ENCODE data around the gene MCM10. TPM values are rescaled to one million over a fixed set of nuclear protein-coding genes. Genes with fewer than 3 reads are reported as not detected.

Gene MCM10
- total and polyA plus RNA-seq, 2 experiments from 2014 or later = 38.2 to 43.0 TPM

DNA sequence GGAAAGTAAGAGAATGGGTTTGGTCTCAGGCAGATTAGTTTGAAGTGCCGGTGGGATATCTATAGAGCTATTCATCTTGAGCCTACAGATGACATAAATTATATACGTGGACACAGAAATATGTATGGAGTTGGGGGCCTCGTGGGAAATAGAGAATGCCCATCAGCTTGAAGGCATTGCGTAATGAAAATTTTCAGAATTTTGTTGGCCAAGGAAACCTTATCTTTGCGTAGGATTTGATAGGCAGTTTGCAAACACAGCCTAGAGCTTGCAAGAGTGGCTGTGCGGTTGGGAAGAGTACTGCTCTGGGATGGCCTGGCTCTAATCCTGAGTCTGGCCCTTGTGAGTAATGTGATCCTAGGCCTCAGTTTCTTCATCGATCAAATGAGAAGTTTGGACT, 32.3 kb downstream of the MCM10 start:
- peaks cover 3% of the 10 kb centered on the region; the same call in 1 of the 2 replicates for H4K20me1 ChIP-seq (replicated peaks; ENCODE audit: insufficient read depth)
- DNase-seq (ENCODE audit: low spot score) (no peak), ATAC-seq (no peak)
- H3K27me3 Mint-ChIP-seq (ENCODE audit: insufficient read depth, low read depth, poor library complexity) = peaks cover 4% of the 10 kb centered on the region
- no peaks in the 10 kb centered on the region for H3K27me3 ChIP-seq (ENCODE audit: insufficient read depth)
- no peaks in the 10 kb centered on the region for H3K4me1 ChIP-seq (ENCODE audit: insufficient read depth)
- no peaks in the 10 kb centered on the region for H3K79me2 ChIP-seq (replicated peaks; ENCODE audit: insufficient read depth)
- H3F3A ChIP-seq (replicated peaks; ENCODE audit: low read depth) = no peaks in the 10 kb centered on the region
- peaks cover 72% of the 10 kb centered on the region for H3K36me3 ChIP-seq (ENCODE audit: insufficient read depth)
- no peak overlapping the region for H3K4me3 ChIP-seq
- H3K27ac ChIP-seq (ENCODE audit: low read depth) = no peak overlapping the region
- H3K9me3 Mint-ChIP-seq = no peaks in the 10 kb centered on the region
- H3K4me1 Mint-ChIP-seq = no peaks in the 10 kb centered on the region
- no peak overlapping the region for H2AFZ ChIP-seq
- no peak overlapping the region for H3K4me3 Mint-ChIP-seq
- H3K27ac Mint-ChIP-seq = no peak overlapping the region
- H3K4me2 ChIP-seq = no peak overlapping the region
- no peaks in the 10 kb centered on the region for H3K9me2 ChIP-seq (ENCODE audit: insufficient read depth)
- H3K36me3 Mint-ChIP-seq (ENCODE audit: low read depth) = peaks cover 93% of the 10 kb centered on the region
- TF ChIP-seq, protein P1, sequence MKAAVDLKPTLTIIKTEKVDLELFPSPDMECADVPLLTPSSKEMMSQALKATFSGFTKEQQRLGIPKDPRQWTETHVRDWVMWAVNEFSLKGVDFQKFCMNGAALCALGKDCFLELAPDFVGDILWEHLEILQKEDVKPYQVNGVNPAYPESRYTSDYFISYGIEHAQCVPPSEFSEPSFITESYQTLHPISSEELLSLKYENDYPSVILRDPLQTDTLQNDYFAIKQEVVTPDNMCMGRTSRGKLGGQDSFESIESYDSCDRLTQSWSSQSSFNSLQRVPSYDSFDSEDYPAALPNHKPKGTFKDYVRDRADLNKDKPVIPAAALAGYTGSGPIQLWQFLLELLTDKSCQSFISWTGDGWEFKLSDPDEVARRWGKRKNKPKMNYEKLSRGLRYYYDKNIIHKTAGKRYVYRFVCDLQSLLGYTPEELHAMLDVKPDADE (IDR thresholded peaks at IDR 0.05) = no peak
- no peak for TF ChIP-seq CREB1 (CRISPR knock-in tag; IDR thresholded peaks at IDR 0.05; ENCODE audit: low read depth)
- TF ChIP-seq NANOG (IDR thresholded peaks at IDR 0.05; ENCODE audit: borderline replicate concordance) = no peak

DNA sequence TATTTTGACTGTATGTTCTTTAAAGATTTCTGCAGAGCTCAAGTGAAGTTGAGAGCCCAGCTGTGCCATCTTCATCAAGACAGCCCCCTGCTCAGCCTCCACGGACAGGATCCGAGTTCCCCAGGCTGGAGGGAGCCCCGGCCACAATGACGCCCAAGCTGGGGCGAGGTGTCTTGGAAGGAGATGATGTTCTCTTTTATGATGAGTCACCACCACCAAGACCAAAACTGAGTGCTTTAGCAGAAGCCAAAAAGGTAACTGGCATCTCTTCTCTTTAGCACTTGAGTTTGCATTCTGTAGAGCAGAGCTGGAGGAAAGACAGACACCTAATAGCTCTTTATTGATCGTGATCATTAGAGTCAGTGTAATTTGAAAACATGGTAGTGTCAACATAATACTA, 33.7 kb downstream of the MCM10 start:
- ATAC-seq = no peak
- no peak overlapping the region for H3K27ac ChIP-seq (ENCODE audit: low read depth)
- no peak overlapping the region for H2AFZ ChIP-seq
- Mint-ChIP-seq H3K9me3 (no peaks in the 10 kb centered on the region), H3K27me3 (ENCODE audit: insufficient read depth, low read depth, poor library complexity) (peaks cover 4% of the 10 kb centered on the region), H3K36me3 (ENCODE audit: low read depth) (peaks cover 94% of the 10 kb centered on the region), H3K27ac (peak overlapping the region; percentile 67; the same call in 1 of the 2 replicates), H3K4me3 (no peak overlapping the region), H3K4me1 (no peaks in the 10 kb centered on the region)
- no peaks in the 10 kb centered on the region for H3K4me1 ChIP-seq (ENCODE audit: insufficient read depth)
- no peak overlapping the region for H3K4me3 ChIP-seq
- no peaks in the 10 kb centered on the region for H3K79me2 ChIP-seq (replicated peaks; ENCODE audit: insufficient read depth)
- H3F3A ChIP-seq (replicated peaks; ENCODE audit: low read depth) = no peaks in the 10 kb centered on the region
- no peak for DNase-seq (ENCODE audit: low spot score)
- H3K4me2 ChIP-seq = no peak overlapping the region
- H3K36me3 ChIP-seq (ENCODE audit: insufficient read depth) = peaks cover 84% of the 10 kb centered on the region
- peaks cover 3% of the 10 kb centered on the region; the same call in 1 of the 2 replicates for H4K20me1 ChIP-seq (replicated peaks; ENCODE audit: insufficient read depth)
- H3K27me3 ChIP-seq (ENCODE audit: insufficient read depth) = no peaks in the 10 kb centered on the region
- no peaks in the 10 kb centered on the region for H3K9me2 ChIP-seq (ENCODE audit: insufficient read depth)
- TF ChIP-seq POLR2AphosphoS5 (IDR thresholded peaks at IDR 0.05; ENCODE audit: low read depth) = no peak
- TF ChIP-seq, protein P2, sequence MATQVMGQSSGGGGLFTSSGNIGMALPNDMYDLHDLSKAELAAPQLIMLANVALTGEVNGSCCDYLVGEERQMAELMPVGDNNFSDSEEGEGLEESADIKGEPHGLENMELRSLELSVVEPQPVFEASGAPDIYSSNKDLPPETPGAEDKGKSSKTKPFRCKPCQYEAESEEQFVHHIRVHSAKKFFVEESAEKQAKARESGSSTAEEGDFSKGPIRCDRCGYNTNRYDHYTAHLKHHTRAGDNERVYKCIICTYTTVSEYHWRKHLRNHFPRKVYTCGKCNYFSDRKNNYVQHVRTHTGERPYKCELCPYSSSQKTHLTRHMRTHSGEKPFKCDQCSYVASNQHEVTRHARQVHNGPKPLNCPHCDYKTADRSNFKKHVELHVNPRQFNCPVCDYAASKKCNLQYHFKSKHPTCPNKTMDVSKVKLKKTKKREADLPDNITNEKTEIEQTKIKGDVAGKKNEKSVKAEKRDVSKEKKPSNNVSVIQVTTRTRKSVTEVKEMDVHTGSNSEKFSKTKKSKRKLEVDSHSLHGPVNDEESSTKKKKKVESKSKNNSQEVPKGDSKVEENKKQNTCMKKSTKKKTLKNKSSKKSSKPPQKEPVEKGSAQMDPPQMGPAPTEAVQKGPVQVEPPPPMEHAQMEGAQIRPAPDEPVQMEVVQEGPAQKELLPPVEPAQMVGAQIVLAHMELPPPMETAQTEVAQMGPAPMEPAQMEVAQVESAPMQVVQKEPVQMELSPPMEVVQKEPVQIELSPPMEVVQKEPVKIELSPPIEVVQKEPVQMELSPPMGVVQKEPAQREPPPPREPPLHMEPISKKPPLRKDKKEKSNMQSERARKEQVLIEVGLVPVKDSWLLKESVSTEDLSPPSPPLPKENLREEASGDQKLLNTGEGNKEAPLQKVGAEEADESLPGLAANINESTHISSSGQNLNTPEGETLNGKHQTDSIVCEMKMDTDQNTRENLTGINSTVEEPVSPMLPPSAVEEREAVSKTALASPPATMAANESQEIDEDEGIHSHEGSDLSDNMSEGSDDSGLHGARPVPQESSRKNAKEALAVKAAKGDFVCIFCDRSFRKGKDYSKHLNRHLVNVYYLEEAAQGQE (IDR thresholded peaks at IDR 0.05; ENCODE audit: unreplicated experiment) = no peak
- TF ChIP-seq CREB1 (CRISPR knock-in tag; IDR thresholded peaks at IDR 0.05; ENCODE audit: low read depth) = no peak
- TF ChIP-seq EZH2phosphoT487 (IDR thresholded peaks at IDR 0.05; ENCODE audit: unreplicated experiment) = no peak
- no peak for TF ChIP-seq ZNF114 (CRISPR knock-in tag; IDR thresholded peaks at IDR 0.05)
- TF ChIP-seq, protein P3, sequence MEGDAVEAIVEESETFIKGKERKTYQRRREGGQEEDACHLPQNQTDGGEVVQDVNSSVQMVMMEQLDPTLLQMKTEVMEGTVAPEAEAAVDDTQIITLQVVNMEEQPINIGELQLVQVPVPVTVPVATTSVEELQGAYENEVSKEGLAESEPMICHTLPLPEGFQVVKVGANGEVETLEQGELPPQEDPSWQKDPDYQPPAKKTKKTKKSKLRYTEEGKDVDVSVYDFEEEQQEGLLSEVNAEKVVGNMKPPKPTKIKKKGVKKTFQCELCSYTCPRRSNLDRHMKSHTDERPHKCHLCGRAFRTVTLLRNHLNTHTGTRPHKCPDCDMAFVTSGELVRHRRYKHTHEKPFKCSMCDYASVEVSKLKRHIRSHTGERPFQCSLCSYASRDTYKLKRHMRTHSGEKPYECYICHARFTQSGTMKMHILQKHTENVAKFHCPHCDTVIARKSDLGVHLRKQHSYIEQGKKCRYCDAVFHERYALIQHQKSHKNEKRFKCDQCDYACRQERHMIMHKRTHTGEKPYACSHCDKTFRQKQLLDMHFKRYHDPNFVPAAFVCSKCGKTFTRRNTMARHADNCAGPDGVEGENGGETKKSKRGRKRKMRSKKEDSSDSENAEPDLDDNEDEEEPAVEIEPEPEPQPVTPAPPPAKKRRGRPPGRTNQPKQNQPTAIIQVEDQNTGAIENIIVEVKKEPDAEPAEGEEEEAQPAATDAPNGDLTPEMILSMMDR (conservative IDR thresholded peaks at IDR 0.05; ENCODE audit: low read depth in 2 of 2) = no peak
- no peak for TF ChIP-seq NANOG (IDR thresholded peaks at IDR 0.05; ENCODE audit: borderline replicate concordance)
- TF ChIP-seq JUNB (IDR thresholded peaks at IDR 0.05; ENCODE audit: unreplicated experiment) = no peak
- TF ChIP-seq ZNF331 (CRISPR knock-in tag; IDR thresholded peaks at IDR 0.05; ENCODE audit: low read depth) = no peak
- TF ChIP-seq EZH2 (IDR thresholded peaks at IDR 0.05; ENCODE audit: low read depth, unreplicated experiment) = no peak
- TF ChIP-seq, protein P1 (IDR thresholded peaks at IDR 0.05) = no peak

All from GM23338 (cell line).